NCI-H1105 treated with DMSO at 0.1 percent for 48 hours (cell line): ENCODE results near the gene COPZ2.
A peak's percentile ranks its signal among the peaks of the same experiment; 100 is the strongest.
"Not testable (repeated sequence)": the region's sequence is repeated elsewhere in the genome, so short reads cannot be mapped to it uniquely, and the experiment has no call there.

Experiments used
- DNase-seq: peaks from one replicate; lab custom pipeline; 2025; lab: John Stamatoyannopoulos, UW

Gene COPZ2

DNA sequence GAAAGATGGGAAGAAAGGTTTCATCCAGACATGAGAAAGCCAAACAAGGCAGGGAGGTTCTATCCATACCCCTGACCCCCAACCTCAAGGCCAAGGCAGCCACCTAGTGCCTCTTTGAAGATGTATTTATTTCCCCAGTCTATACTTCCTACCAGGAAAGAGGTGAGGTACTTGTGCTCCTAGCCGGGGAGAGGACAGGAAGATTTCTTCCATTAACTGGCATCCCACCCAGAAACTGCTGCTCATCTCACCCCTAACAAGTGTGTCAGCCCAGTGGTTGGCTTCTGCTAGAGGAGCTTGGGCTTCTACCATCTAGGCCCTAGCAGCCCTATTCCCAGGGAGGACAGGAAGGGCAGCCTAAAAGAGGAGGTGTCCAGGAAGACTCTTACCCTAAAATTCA lies 8.9 kb downstream of the COPZ2 start:
- DNase-seq = no peak

DNA sequence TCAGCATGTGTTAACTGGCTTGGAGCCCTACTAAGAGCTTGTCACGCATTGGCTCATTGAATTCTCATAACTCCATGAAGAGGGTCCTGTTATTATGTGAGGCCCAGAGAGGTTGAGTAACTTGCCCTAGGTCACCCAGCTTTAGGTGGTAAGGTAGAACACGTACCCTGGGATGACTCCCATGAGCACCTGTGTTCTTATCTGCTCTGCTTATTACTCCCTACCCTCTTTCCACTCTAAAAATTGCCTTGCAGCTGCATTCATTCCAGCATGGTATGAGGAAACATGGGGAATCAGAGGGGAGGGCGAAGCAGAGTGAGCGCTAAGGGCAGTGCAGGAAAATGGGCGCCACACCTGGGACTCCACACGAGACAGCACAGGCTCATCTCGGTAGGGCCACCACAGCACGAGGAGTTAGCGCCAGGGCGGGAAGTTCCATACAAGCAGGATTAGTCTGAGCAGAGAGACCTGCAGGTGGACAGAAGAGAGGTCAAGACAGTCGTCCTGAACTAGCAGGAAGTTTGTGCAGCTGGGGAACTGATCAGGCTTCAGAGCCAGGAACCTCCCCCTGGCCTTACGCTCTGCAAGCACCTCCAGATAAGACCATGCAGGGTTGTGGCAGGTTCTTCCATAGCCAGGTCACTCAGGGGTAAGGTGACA lies 10.1 kb downstream of the COPZ2 start:
- DNase-seq = no peak

DNA sequence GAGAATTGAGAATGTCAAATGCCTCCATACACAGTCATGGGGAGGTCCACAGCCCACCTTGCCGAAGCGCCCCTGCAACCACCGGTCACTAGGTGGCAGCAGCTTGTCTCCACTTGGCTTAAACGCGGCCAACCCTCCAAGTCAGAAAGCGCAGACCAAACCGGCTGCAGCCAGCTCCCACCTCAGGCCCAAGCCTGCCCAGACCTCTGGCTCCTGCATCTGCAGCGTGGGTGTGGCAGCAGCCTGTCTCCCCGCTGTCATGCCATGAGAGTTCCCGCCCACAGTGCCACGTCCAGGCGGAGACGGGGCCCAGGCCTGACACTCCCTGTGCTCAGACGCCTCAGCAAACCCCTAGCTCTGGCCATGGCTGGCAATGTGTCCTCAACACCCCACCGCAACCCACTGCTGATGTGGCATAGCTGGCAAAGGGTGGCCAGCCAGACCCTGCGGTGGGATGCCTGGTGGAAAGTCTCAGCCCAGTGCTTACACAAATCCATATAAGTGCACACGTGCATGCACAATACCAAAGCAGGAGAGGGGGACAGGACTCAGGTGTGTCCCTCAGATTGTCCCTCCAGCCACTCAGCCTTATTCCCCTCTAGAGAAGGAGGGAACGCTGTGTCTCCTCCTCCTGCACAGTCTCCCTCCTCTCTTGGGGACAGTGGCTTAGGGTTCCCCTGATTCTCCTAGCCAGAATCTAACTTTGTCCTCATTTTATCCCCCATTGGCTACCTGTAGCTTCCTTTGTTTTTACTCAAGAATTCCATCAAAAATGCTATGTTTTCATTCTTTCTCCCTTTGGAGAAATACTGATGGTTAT lies 10.9 kb downstream of the COPZ2 start:
- DNase-seq = peak; percentile 89

DNA sequence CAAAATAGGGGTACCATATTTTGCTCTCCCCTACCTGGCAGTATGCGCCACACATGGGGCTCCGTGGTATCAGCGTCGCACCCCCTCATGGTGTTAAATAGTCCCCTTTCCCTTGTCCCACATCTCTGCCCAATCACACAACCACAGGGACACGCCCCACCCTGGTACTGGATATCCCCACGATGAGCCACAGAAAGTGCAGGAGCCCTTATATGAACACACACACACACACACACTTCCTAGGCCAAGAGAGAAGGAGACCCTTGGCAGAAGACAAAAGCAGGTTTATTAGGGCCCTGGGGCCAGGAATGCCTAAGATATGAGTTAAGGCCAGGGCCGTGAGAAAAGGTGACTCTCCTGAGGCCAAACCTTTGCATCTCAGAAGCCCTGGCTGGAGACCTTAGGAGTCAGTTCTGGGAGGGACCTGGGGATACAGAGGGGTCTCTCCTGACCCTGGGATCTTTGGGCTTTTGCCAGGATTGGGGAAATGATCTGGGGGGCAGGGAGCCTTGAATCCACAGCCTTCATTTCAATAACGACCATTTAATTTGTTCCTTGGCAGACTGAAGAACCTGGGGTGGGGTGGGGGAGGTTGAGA lies 11.6 kb downstream of the COPZ2 start:
- no peak for DNase-seq

DNA sequence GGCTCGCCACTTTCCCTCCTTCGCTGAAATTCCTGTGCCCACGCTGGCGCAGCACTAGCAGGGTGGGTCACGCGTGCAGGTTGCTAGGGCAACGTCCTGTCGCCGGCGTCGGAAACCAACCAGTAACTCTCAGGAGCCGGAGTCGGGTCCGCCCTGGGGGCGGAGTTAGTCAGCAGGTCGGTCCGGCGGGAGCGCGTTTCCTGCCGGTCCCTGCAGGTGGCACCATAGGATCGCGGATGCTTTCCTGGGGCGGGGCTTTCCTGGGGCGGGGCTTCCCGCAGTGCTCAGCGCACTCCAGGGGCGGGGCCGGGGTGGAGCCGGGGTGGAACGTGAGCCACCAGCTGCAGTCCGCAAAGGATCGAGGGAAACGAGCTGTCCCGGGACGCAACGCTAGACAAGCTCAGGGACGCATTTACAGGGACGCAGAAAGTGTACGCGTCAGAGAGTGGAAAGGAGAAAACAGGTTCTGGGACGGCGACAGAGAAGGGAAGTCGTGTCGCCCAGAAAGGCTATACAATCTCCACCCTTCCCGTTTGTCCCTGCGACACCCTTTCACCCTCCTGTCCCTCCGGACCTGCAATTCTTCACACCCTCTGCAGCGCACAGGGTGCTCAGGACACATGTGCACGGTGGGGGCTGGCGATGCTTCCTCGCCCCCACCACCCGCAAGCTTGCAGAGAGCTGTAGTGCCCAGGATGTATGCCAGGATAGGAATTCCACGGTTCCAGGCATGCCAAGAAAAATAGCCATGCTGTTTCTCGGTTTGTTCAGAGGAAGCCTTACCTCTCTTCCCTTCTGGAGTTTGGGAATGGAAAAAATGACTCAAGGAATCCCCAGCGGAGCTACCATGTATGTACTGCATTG lies 12.3 kb downstream of the COPZ2 start:
- peak; percentile 94 for DNase-seq

DNA sequence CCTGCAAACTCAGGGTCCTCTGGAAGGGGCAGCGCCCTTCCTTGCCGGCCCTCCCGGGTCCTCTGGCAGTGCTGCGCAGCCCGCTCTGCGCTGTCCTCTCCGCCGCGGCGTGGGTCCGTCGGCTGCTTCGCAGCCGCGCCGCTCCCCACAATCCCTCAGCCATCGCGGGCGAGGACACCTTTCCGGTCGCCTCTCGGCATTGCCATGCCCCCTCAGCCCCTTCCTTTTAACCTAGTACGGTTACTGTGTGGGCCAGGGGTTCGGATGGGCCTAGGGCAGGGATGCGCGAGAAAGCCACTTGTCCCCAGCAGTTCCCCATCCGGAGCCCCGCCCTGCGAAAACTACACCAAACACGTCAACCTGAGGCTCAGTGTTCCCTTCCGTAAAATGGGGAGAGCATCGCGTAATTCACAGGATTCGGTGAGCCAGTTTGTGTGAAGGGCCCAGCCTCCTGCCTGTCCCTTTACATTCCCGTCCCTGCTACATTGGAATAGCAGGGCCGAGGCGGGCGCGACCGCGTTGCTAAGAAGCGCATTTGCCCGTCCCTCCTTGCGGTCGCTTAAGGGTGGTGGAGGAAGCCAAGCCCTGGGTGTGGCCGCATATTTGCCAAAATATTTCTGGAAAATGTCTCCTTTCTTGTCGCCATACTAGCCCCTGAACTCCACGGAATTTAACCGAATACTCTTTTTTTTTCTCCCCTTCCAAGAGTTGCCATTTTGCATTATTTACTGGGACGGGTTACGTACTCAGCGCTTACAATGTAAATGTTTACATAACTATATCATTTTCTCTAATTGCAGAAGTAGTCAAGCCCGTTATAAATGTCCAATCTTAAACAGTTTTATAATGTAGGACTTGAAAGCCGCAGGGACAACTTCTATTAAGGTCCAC lies 13.2 kb downstream of the COPZ2 start:
- DNase-seq = peak; percentile 45

DNA sequence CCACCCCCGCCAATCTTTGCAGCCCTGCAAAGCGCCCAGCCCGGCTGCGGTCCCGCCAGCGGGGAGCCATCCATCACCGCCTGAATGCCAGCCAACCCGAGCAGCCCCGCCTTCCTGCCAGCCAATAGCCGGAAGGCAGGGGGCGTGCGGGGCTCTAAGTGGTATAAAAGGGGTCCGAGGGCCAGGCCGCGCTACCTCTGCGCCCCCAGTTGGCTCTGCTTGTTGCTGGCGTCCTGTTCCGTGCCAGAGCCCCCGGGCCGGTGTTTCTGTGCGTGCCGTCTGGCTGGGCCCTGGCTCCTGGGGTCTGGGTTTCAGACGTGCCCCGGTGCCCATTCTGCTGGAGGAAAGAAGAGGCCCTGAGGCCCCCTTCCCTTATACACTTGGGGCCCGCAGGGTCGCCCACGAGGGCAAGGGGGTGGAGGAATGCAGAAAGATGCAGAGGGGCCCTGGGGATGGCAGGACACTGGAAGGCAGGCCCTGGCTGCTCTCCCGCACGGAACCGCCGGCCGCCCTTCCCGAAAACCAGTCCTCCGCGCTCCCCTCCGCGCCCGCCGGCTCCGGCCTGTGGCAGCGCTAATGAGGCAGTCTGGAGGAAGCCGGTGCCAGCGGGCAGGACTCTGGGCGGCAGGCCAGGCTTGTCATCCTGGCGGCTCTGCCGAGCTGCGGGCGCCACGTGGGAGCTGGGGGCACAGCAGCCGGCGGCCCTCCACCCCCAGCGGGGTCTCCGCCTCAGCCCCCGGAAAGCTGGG lies 14.0 kb downstream of the COPZ2 start:
- peak; percentile 82 for DNase-seq

DNA sequence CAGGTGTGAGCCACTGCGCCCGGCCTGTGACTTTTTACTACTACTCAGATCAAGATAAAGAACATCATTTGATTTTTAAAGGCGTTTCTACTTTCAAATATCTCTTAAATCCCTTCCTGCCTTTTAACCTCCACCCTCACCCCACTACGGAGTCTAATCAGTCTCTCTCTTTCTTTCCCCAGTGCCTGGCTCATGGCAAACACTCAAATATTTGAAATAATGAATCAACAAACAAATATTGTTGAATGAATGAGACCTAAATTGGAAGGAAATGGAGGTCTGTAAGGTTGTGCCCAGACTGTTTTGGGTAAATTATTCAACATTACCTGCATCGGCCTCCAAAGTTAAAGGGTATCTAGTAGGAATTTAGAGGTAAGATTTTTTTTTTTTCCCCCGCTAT lies 14.7 kb downstream of the COPZ2 start:
- no peak for DNase-seq

DNA sequence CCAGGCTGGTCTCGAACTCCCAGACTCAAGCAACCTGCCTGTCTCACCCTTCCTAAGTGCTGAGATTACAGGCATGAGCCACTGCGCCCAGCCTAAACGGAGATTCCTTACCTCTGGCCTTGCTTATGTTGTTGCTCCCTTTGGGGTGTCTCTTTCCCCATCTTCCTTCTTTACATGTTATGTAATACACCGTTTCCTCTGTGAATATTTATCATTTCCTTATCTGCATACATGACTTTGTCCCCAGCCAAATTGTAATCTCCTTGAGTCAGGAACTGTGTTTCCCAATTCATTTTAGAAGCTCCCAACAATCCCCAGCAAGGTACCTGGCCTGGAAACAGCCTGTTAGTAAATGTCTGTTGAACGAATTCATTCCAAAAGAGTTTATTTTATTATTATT lies 15.7 kb downstream of the COPZ2 start:
- DNase-seq = no peak

DNA sequence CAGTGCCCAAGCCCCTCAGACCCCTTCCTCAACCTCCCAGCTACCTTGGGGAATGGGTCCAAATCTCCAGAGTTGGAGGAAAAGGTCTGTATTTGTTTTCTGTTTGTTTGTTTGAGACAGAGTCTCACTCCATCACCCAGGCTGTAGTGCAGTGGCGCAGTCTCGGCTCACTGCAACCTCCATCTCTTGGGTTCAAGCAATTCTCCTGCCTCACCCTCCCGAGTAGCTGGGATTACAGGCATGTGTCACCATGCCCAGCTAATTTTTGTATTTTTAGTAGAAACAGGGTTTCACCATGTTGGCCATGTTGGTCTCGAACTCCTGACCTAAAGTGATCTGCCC lies 19.8 kb downstream of the COPZ2 start:
- not testable (repeated sequence) for DNase-seq

DNA sequence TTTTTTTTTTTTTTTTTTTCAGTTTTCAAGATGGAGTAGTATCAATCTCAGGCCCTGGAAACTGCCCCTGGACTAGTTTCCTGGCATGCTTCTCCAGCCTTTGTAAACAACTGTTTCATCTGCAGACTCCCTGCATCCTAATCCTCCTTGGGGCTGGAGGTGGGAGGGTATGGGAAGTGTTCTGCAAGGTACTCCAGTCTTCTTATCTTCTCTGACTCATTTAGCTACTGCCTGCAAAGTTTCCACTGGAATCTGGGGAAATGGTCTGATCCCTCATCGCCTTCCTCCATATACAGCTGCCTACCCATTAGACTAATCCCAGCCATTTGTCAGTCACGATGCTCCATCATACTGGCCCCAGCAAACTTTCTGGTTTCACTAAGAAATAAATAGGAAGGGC lies 21.5 kb downstream of the COPZ2 start:
- no peak for DNase-seq

DNA sequence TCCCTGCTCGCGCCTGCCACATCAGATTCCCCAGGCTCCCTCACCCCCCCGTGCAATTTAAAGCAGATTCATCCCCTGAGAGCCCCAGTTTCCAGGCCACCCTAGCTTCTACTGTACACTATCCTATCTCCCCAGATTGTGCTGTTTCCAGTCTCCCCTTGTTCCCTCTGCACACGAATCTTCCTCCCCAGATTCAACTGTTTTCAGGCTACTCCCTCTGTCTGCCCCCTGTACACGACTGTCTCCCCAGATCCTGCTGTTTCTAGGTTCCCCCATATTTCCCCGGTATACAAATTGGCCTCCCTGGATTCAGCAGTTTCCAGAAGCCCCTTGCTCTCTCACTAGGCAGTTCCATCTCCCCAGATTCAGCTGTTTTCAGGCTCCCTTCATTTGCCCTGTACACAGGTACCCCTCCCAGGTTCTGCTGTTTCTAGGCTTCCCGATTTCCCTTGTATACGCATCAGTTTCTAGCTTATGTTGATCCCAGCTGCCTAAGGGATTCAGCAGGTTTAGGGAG lies 22.9 kb downstream of the COPZ2 start:
- DNase-seq = peak; percentile 67

DNA sequence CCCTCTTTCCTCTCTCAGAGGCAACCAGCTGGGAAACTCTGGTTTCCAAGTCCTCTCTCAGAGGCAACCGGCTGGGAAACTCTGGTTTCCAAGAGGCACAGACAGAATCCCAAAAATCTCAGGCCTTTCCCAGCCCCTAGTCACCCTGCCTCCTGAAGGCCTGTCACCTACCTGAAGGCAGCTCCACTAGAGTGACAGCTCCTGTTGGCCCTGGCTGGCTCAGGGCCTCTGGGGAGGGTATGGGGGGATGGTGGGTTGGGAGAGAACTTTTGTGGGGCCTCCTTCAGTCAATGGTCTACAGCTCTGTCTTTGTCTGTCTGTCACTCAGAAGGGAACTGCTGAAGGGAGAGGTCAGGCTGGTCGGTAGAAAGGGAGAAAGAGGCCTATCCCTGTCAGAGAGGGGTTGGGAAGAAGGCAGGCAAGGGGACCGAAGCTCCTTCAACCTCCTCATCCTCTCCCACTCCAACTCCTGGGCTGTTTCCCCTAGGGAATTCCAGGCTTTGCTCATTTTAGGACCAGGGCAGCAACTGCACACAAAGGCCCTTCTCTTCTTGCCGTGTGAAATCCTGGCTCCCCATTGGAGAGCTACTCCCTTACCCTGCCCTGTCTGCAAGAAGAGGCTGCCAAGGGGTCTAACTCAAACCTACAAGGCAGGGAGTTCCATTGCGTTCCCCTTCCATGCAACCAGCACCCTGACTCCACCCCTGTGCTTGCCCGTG lies 23.6 kb downstream of the COPZ2 start:
- no peak for DNase-seq

DNA sequence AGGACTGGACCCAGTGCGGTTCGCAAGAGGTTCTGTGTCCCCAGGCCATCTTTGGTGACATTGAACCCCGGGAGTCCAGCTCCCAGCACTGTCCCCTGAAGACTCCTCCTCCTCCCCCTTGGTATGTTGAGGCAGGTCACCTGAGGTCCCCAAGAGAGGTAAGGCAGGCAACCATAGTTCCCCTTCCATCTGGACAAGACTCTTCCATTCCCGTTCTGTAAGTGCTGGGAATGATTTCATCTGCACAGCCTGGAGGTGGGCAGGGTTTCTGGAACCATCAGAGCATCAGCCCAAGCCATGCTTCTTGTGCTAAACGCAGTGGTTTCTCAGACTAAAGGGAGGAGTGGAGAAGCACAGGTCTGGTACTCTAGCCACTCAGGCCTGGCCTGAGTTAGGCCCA lies 24.9 kb downstream of the COPZ2 start:
- DNase-seq = no peak

DNA sequence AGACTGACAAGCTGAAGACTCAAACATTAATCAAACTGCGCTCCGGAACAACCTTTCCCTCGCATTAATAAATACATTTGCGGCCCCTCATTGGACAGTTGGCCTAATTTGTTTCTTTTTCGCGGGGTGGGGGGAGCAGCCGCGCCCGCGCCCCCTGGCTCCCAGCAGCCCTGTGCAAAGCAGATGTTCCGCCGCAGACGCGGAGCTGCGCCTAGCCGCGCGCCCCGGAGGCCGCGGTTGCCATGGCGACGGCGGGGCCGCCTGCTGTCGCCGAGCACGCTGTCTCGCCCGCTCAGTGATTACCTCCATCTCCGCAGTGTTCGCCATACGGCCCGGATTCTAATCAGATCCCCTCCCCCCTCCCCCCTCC lies 25.5 kb downstream of the COPZ2 start:
- DNase-seq = peak; percentile 90

DNA sequence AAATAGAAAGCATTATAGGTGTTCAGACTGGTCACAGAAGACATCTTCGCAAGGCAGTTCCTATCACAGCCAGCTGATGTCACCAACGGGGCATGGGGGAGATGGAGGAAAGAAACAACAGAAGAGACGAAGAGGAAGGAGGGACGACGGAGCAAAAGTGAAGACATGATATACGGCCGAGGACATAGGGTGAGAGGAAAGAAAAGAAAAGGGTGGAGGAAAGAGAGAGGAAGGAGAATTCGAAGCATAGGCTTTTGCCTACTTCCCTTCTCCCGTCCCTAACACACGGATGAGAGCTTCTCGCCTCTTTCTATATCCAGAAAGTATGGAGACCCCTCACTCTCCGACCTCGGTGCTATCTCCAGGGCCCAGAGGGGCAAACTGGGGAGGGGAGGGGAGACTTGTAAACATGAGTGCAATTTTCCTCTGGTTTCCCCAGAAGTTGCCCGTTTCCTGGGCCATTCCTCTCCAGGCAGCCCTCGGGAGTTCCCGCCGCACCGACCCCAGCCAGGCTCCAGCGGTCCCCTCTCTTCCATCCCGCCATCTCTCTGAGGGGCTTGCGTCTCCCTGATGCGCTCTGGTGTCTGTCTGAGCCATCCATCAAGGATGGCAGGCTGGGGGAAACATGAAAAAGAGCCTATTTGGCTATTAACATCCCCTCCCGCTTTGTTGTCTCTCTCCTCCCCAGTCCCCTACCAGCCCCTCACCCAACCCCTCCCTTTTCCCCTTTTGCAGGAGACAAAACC lies 26.0 kb downstream of the COPZ2 start:
- DNase-seq = peak; percentile 70

DNA sequence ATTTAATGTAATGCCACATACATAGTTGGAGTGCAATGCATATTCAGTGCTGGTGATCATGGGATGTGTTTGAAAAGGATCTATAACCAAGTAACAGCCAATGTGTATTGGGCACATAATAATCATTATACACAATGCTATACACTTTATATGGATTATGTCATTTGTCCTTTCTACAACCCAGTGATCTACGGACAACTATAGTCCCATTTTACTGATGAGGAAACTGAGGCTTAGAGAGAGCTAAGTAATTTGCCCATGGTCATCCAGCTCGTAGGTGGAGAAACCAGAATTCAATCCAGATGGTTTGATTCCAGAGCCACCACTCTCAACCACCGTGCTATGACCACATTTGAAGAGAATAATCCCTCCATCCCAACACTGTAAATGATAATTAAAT lies 27.4 kb downstream of the COPZ2 start:
- DNase-seq = no peak

DNA sequence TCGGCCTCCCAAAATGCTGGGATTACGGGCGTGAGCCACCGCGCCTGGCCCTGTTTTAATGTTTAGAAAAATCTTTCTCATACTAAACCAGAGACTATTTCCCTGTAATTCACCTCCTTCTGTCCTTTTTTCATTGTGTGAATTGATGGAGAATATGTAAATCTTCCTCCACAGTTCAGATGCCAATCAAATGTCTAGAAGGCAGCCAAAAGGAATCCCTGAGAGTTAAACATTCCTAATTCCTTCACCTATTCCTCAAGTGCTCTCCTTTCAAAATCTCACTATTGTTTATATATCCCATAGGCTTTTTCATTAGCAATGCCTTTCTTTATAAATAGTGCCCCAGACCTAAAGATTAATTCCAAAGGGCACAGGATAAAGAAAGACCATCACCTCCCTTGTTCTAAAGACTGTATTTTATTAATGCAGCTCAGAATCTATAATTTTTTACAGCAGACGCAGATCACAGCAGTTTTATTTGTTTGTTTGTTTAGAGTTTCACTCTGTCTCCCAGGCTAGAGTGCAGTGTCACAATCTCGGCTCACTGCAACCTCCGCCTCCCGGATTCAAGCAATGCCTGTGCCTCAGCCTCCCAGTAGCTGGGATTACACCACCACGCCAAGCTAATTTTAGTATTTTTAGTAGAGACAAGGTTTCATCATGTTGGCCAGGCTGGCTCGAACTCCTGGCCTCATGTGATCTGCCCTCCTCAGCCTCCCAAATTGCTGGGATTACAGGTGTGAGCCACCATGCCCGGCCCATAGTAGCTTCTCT lies 30.5 kb downstream of the COPZ2 start:
- no peak for DNase-seq
